ENCODE data around the gene MMEL1. TPM values are rescaled to one million over a fixed set of nuclear protein-coding genes. Genes with fewer than 3 reads are reported as not detected.
A peak's percentile ranks its signal among the peaks of the same experiment; 100 is the strongest.

MMEL1 gene
- total RNA-seq, 6 donors from 2014 or later = 2.9 to 5.5 (median 5.1) TPM; not detected in 2

GRCh38 chr1:2594641-2595131 lies 38.1 kb downstream of the MMEL1 start:
- TF ChIP-seq EP300 (IDR thresholded peaks at IDR 0.05) (no peak), CTCF (IDR thresholded peaks at IDR 0.05) (no peak), POLR2A (IDR thresholded peaks at IDR 0.05) (no peak), POLR2AphosphoS5 (IDR thresholded peaks at IDR 0.05) (no peak)
- H3K27me3 ChIP-seq = no peaks in the 10 kb centered on the region
- WGBS, 2 donors = 86 to 93% methylated on average over 15 to 16 of the region's 17 CpGs
- H3K27ac ChIP-seq = peak overlapping the region in 2 of 4 donors; percentile 67 to 74
- H3K4me3 ChIP-seq = no peak overlapping the region
- H3K36me3 ChIP-seq = peaks cover 0 to 6% (median 3%) of the 10 kb centered on the region in 4 donors
- ATAC-seq (ENCODE audit: low FRiP score in 2 of 2) (no peak), DNase-seq (peak in 1 of 2 donors; percentile 75)
- peaks cover 0 to 4% (median 0%) of the 10 kb centered on the region in 4 donors for H3K9me3 ChIP-seq
- peaks cover 13 to 23% (median 18%) of the 10 kb centered on the region in 4 donors for H3K4me1 ChIP-seq

GRCh38 chr1:2594001-2594640 lies 38.7 kb downstream of the MMEL1 start:
- peak; percentile 59 to 78 for DNase-seq
- Histone ChIP-seq H3K27me3 (no peaks in the 10 kb centered on the region), H3K4me3 (peak overlapping the region in 3 of 4 donors; percentile 25 to 45 (median 44)), H3K9me3 (peaks cover 0 to 4% (median 0%) of the 10 kb centered on the region in 4 donors), H3K27ac (peak overlapping the region; percentile 4 to 74 (median 53)), H3K36me3 (peaks cover 0 to 12% (median 7%) of the 10 kb centered on the region in 4 donors), H3K4me1 (peaks cover 13 to 23% (median 18%) of the 10 kb centered on the region in 4 donors)
- no peak for TF ChIP-seq POLR2AphosphoS5 (IDR thresholded peaks at IDR 0.05)
- TF ChIP-seq POLR2A (IDR thresholded peaks at IDR 0.05) = no peak
- TF ChIP-seq CTCF (IDR thresholded peaks at IDR 0.05) = no peak
- TF ChIP-seq EP300 (IDR thresholded peaks at IDR 0.05) = no peak
- no peak for ATAC-seq (ENCODE audit: low FRiP score in 2 of 2)
- 20 to 35% methylated on average over 10 to 20 of the region's 20 CpGs for WGBS, 2 donors

- H3K9me3 ChIP-seq = peaks cover 0 to under 1% (median 0%) of the 10 kb centered on the region in 4 donors
- 43 to 79% methylated on average over 3 to 18 of the region's 26 CpGs for WGBS, 2 donors
- ATAC-seq (ENCODE audit: low FRiP score in 2 of 2) (no peak), DNase-seq (peak in 1 of 2 donors; percentile 51)
- peaks cover 0 to 18% (median 11%) of the 10 kb centered on the region in 4 donors for H3K36me3 ChIP-seq
- peak overlapping the region in 3 of 4 donors; percentile 25 to 45 (median 44) for H3K4me3 ChIP-seq
- peak overlapping the region; percentile 4 to 74 (median 53) for H3K27ac ChIP-seq
- TF ChIP-seq EP300 (IDR thresholded peaks at IDR 0.05) = no peak
- no peak for TF ChIP-seq CTCF (IDR thresholded peaks at IDR 0.05)
- TF ChIP-seq POLR2A (IDR thresholded peaks at IDR 0.05) = no peak
- no peak for TF ChIP-seq POLR2AphosphoS5 (IDR thresholded peaks at IDR 0.05)
- H3K27me3 ChIP-seq = no peaks in the 10 kb centered on the region
- peaks cover 13 to 29% (median 19%) of the 10 kb centered on the region in 4 donors for H3K4me1 ChIP-seq
These were observed 39.5 kb downstream of the MMEL1 start for GRCh38 chr1:2593251-2593878.

- 20 to 74% methylated on average over 1 to 8 of the region's 15 CpGs for WGBS, 2 donors
- Histone ChIP-seq H3K9me3 (no peaks in the 10 kb centered on the region), H3K27me3 (no peaks in the 10 kb centered on the region), H3K36me3 (peaks cover 0 to 18% (median 11%) of the 10 kb centered on the region in 4 donors), H3K4me1 (peaks cover 17 to 36% (median 25%) of the 10 kb centered on the region in 4 donors), H3K4me3 (peak overlapping the region in 3 of 4 donors; percentile 25 to 45 (median 44)), H3K27ac (peak overlapping the region; percentile 4 to 74 (median 53))
- no peak for ATAC-seq (ENCODE audit: low FRiP score in 2 of 2)
- TF ChIP-seq CTCF (IDR thresholded peaks at IDR 0.05) (no peak), POLR2AphosphoS5 (IDR thresholded peaks at IDR 0.05) (peak in 1 of 2 donors; percentile 33)
- peak in 1 of 2 donors; percentile 61 for DNase-seq
These were observed 40.1 kb downstream of the MMEL1 start for GRCh38 chr1:2592672-2593071.
